Bronchial epithelial cell (primary cell): Measurements from ENCODE around the gene USP16. TPM values are rescaled to one million over a fixed set of nuclear protein-coding genes. Genes with fewer than 3 reads are reported as not detected.

Experiments used
- DNase-seq: peaks from one replicate; pipeline ENCODE4 v3.0.0-alpha.2; 2010; ENCODE audit warnings: low read depth
- FAIRE-seq: peaks from 2 replicates; lab custom pipeline; 2011; peaks lifted over from hg19 to GRCh38; lab: Jason Lieb, UNC
- H3K27me3 ChIP-seq: 2 replicates; pipeline ENCODE4 v1.5.1; 2011; ENCODE audit warnings: low read length; ENCODE audit not compliant: control insufficient read depth, insufficient read depth
- H3K36me3 ChIP-seq: 2 replicates; pipeline ENCODE4 v1.5.1; 2011; ENCODE audit warnings: low read length; ENCODE audit not compliant: control insufficient read depth, insufficient read depth
- H3K4me3 ChIP-seq: 2 replicates; pipeline ENCODE4 v1.5.1; 2011; ENCODE audit warnings: mild to moderate bottlenecking, low read depth, low read length, control low read depth
- CTCF ChIP-seq: IDR thresholded peaks from 2 replicates; pipeline ENCODE4 v1.5.1; 2011; ENCODE audit warnings: mild to moderate bottlenecking, moderate library complexity, low read length, control low read depth, inconsistent platforms; ENCODE audit not compliant: insufficient read depth, severe bottlenecking
- total RNA-seq: library from RNA; depleted of rRNA; stranded (reverse); fragments of >200 nt; gene quantifications from 2 replicates; pipeline ENCODE4 v1.2.1, GENCODE V29; 2014

Gene USP16
- total RNA-seq, 1 donor from 2014 or later, result 32.1 TPM

- no peak overlapping the region for H3K4me3 ChIP-seq
- no peak for DNase-seq
- H3K36me3 ChIP-seq, result no peaks in the 10 kb centered on the region
- no peak for TF ChIP-seq CTCF
- H3K27me3 ChIP-seq, result no peaks in the 10 kb centered on the region
- no peak for FAIRE-seq
Measured at GRCh38 chr21:29080454-29080941, 56.0 kb downstream of the USP16 start.

- no peaks in the 10 kb centered on the region for H3K27me3 ChIP-seq
- peak; percentile 52 for FAIRE-seq
Measured at GRCh38 chr21:29082046-29082815, 57.8 kb downstream of the USP16 start.

GRCh38 chr21:29083306-29083705 is 58.8 kb downstream of the USP16 start:
- no peak for TF ChIP-seq CTCF
- FAIRE-seq (no peak), DNase-seq (no peak)
- Histone ChIP-seq H3K36me3 (no peaks in the 10 kb centered on the region), H3K27me3 (no peaks in the 10 kb centered on the region), H3K4me3 (no peak overlapping the region)

More at GRCh38 chr21:29082046-29082815, 57.8 kb downstream of the USP16 start:
- no peak for DNase-seq
- H3K4me3 ChIP-seq, result no peak overlapping the region
- no peaks in the 10 kb centered on the region for H3K36me3 ChIP-seq
- TF ChIP-seq CTCF, result no peak

GRCh38 chr21:29084372-29084771 is 59.9 kb downstream of the USP16 start:
- no peak for FAIRE-seq
- no peak for TF ChIP-seq CTCF
- H3K27me3 ChIP-seq, result no peaks in the 10 kb centered on the region
- DNase-seq, result no peak
- no peak overlapping the region for H3K4me3 ChIP-seq
- no peaks in the 10 kb centered on the region for H3K36me3 ChIP-seq

- no peaks in the 10 kb centered on the region for H3K27me3 ChIP-seq
- DNase-seq (no peak), FAIRE-seq (no peak)
- H3K4me3 ChIP-seq, result no peak overlapping the region
- H3K36me3 ChIP-seq, result no peaks in the 10 kb centered on the region
- no peak for TF ChIP-seq CTCF
Measured at GRCh38 chr21:29085106-29085752, 60.8 kb downstream of the USP16 start.
